Peyer's patch (tissue), 4 donors: ENCODE data around the gene CHI3L2.
"Not testable (repeated sequence)": the region's sequence is repeated elsewhere in the genome, so short reads cannot be mapped to it uniquely, and the experiment has no call there.

ENCODE experiments used
- POLR2A ChIP-seq, 2 donors: fragments of 450-650 bp; IDR thresholded peaks; one replicate each; pipeline ENCODE4 v1.5.1; 2017; ENCODE audit warnings: antibody characterized with exemption in 2 of 2, mild to moderate bottlenecking in 2 of 2, moderate library complexity in 2 of 2
- TF ChIP-seq, protein P1 (sequence below), 6 experiments: fragments of 450-650 bp in 4 of 6; fragments of 200-600 bp in 2 of 6; sonication (generic) in 1 of 6; IDR thresholded peaks; one replicate each; pipeline ENCODE4 v1.5.1; 2017 to 2019; ENCODE audit warnings: antibody characterized with exemption in 6 of 6, mild to moderate bottlenecking in 3 of 6, moderate library complexity in 1 of 6

DNA sequence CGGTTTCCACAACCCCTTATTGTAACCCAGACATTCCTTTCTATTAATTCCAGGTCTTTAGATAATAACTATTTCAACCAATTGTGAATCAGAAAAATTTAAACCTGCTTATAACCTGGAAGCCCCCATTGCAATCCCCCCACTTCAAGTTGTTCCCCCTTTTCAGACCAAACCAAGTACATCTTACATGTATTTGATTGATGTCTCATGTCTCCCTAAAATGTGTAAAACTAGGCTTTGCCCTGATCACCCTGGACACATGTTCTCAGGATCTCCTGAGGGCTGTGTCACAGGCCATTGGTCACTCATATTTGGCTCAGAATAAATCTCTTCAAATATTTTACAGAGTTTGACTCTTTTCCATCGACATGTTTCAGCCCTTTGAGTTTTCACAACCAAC lies 12.2 kb upstream of the CHI3L2 start:
- not testable (repeated sequence) for TF ChIP-seq POLR2A (IDR thresholded peaks at IDR 0.05)
- TF ChIP-seq, protein P1, sequence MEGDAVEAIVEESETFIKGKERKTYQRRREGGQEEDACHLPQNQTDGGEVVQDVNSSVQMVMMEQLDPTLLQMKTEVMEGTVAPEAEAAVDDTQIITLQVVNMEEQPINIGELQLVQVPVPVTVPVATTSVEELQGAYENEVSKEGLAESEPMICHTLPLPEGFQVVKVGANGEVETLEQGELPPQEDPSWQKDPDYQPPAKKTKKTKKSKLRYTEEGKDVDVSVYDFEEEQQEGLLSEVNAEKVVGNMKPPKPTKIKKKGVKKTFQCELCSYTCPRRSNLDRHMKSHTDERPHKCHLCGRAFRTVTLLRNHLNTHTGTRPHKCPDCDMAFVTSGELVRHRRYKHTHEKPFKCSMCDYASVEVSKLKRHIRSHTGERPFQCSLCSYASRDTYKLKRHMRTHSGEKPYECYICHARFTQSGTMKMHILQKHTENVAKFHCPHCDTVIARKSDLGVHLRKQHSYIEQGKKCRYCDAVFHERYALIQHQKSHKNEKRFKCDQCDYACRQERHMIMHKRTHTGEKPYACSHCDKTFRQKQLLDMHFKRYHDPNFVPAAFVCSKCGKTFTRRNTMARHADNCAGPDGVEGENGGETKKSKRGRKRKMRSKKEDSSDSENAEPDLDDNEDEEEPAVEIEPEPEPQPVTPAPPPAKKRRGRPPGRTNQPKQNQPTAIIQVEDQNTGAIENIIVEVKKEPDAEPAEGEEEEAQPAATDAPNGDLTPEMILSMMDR (IDR thresholded peaks at IDR 0.05) = not testable (repeated sequence)
